NB4 (cell line): ENCODE data around the gene LMO1.

Experiments
- DNase-seq: peaks from one replicate; pipeline ENCODE4 v3.0.0; 2010; ENCODE audit warnings: low read depth
- H3K4me3 ChIP-seq: one replicate; pipeline ENCODE4 v1.5.1; 2011; ENCODE audit warnings: mild to moderate bottlenecking, low read depth, low read length, moderate library complexity
- MYC ChIP-seq: IDR thresholded peaks from 2 replicates; pipeline ENCODE4 v1.6.1; 2011; ENCODE audit warnings: low read depth, low read length
- POLR2A ChIP-seq: IDR thresholded peaks from 2 replicates; pipeline ENCODE4 v1.6.1; 2011; ENCODE audit warnings: mild to moderate bottlenecking; ENCODE audit not compliant: insufficient read length; ENCODE audit errors: extremely low read depth
- TF ChIP-seq, protein P1 (sequence below): IDR thresholded peaks from 2 replicates; pipeline ENCODE4 v1.6.1; 2011; ENCODE audit warnings: low read depth, low read length
- TF ChIP-seq, protein P2 (sequence below): IDR thresholded peaks from one replicate; pipeline ENCODE4 v1.5.1; 2012; ENCODE audit warnings: low read depth, low read length

Gene LMO1

GRCh38 chr11:8271106-8271886 is 7.6 kb upstream of the LMO1 start:
- TF ChIP-seq MYC: no peak
- TF ChIP-seq, protein P1, sequence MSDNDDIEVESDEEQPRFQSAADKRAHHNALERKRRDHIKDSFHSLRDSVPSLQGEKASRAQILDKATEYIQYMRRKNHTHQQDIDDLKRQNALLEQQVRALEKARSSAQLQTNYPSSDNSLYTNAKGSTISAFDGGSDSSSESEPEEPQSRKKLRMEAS: no peak
- TF ChIP-seq, protein P2, sequence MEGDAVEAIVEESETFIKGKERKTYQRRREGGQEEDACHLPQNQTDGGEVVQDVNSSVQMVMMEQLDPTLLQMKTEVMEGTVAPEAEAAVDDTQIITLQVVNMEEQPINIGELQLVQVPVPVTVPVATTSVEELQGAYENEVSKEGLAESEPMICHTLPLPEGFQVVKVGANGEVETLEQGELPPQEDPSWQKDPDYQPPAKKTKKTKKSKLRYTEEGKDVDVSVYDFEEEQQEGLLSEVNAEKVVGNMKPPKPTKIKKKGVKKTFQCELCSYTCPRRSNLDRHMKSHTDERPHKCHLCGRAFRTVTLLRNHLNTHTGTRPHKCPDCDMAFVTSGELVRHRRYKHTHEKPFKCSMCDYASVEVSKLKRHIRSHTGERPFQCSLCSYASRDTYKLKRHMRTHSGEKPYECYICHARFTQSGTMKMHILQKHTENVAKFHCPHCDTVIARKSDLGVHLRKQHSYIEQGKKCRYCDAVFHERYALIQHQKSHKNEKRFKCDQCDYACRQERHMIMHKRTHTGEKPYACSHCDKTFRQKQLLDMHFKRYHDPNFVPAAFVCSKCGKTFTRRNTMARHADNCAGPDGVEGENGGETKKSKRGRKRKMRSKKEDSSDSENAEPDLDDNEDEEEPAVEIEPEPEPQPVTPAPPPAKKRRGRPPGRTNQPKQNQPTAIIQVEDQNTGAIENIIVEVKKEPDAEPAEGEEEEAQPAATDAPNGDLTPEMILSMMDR: no peak
- no peak for TF ChIP-seq POLR2A
- no peak overlapping the region for H3K4me3 ChIP-seq
- no peak for DNase-seq

DNA sequence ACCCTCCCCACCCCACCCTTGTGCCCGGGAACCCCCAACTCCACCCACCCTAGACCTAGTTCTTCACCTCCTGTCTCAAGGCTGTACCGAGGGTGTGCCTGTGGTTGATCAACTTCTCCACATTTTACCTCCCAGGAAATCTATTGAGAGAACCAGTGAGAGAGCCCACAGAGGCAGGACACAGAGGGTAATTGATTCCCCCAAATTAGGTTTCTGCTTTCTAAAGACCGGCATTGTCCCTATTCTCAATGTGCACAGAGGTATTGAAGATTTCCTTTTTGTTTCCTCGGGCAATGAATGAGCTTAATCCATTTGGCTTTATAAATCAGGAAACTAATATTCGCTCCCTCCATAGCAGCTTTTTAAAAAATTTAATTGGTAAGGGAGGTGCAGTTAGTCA is 6.0 kb upstream of the LMO1 start:
- DNase-seq: no peak
- H3K4me3 ChIP-seq: no peak overlapping the region
- TF ChIP-seq POLR2A (no peak), MYC (no peak)
- TF ChIP-seq, protein P1: no peak
- TF ChIP-seq, protein P2: no peak

- TF ChIP-seq, protein P1: no peak
- TF ChIP-seq POLR2A (no peak), MYC (no peak)
- TF ChIP-seq, protein P2: no peak
- DNase-seq: no peak
- no peak overlapping the region for H3K4me3 ChIP-seq
Observed at GRCh38 chr11:8268530-8269400, 5.1 kb upstream of the LMO1 start.

- DNase-seq: no peak
- H3K4me3 ChIP-seq: no peak overlapping the region
- no peak for TF ChIP-seq MYC
- no peak for TF ChIP-seq POLR2A
- TF ChIP-seq, protein P1: no peak
- TF ChIP-seq, protein P2: no peak
Observed at GRCh38 chr11:8267831-8268529, 4.3 kb upstream of the LMO1 start.

GRCh38 chr11:8267280-8267679 is 3.6 kb upstream of the LMO1 start:
- H3K4me3 ChIP-seq: no peak overlapping the region
- TF ChIP-seq, protein P1: no peak
- TF ChIP-seq, protein P2: no peak
- TF ChIP-seq POLR2A (no peak), MYC (no peak)
- no peak for DNase-seq
